Uterus (tissue), 4 donors: ENCODE results near the gene PDE6D. TPM values are rescaled to one million over a fixed set of nuclear protein-coding genes. Genes with fewer than 3 reads are reported as not detected.

Source experiments
- DNase-seq, 2 donors: peaks; one replicate each; pipeline ENCODE4 v3.0.0-alpha.2; 2019 to 2020
- H3K27ac ChIP-seq, 2 donors: fragments of 200-600 bp; sonication (generic); 1 replicate in 1 of 2; 2 replicates in 1 of 2; pipeline ENCODE4 v1.5.1; 2016 to 2018
- H3K27me3 ChIP-seq, 2 donors: fragments of 200-600 bp; sonication (generic); one replicate each; pipeline ENCODE4 v1.5.1; 2018 to 2019; ENCODE audit warnings: control low read depth in 1 of 2
- H3K36me3 ChIP-seq, 2 donors: fragments of 200-600 bp; sonication (generic); one replicate each; pipeline ENCODE4 v1.5.1; 2019; ENCODE audit warnings: control low read depth in 1 of 2
- H3K4me1 ChIP-seq, 2 donors: fragments of 200-600 bp; sonication (generic); one replicate each; pipeline ENCODE4 v1.5.1; 2018 to 2019; ENCODE audit warnings: control low read depth in 1 of 2
- H3K4me3 ChIP-seq, 2 donors: fragments of 200-600 bp; sonication (generic); 1 replicate in 1 of 2; 2 replicates in 1 of 2; pipeline ENCODE4 v1.5.1; 2018 to 2019; ENCODE audit warnings: mild to moderate bottlenecking in 1 of 2
- H3K9me3 ChIP-seq, 2 donors: fragments of 200-600 bp; sonication (generic); one replicate each; pipeline ENCODE4 v1.5.1; 2019; ENCODE audit warnings: control low read depth in 1 of 2
- POLR2A ChIP-seq, 2 donors: fragments of 450-650 bp; IDR thresholded peaks; one replicate each; pipeline ENCODE4 v1.6.1; 2016; ENCODE audit warnings: antibody characterized with exemption in 2 of 2, mild to moderate bottlenecking in 1 of 2, moderate library complexity in 1 of 2
- intact Hi-C: fragments of 100-400 bp; cut with DNase I; formaldehyde crosslinking; loops from one replicate; pipeline ENCODE4 v1.15.1; 2023; ENCODE audit warnings: low total_unique reads
- small RNA-seq: library from RNA; depleted of rRNA; stranded (forward); fragments of <200 nt; gene quantifications from one replicate; pipeline ENCODE3, GENCODE V24; 2016
- total RNA-seq, 4 donors: library from RNA; depleted of rRNA in 3 of 4; stranded (reverse); fragments of >200 nt in 3 of 4; gene quantifications; one replicate each; pipeline versions ENCODE4 v1.1.0 to v1.2.4, GENCODE V29; 2014 to 2023
- donor health status: DM: yes; HTN: yes; CAD: no.

The PDE6D gene
- total RNA-seq, 4 donors from 2014 or later = 23.5 to 140 (median 43.6) TPM

GRCh38 chr2:231682603-231683291 lies 98.3 kb downstream of the PDE6D start:
- Histone ChIP-seq H3K27me3 (no peaks in the 10 kb centered on the region), H3K9me3 (no peaks in the 10 kb centered on the region), H3K4me1 (peaks cover 0 to 1% of the 10 kb centered on the region in 2 donors), H3K27ac (no peak overlapping the region), H3K36me3 (no peaks in the 10 kb centered on the region), H3K4me3 (no peak overlapping the region)
- intact Hi-C loops = no loop called here
- DNase-seq = no peak
- TF ChIP-seq POLR2A (IDR thresholded peaks at IDR 0.05) = no peak

Small RNAs within 50 kb of the gene (small RNA-seq; reads per million reads assigned to genes)
- gene AC073476.4 (not detected), gene RF00015 (not detected)

Other genes starting within 250 kb of the PDE6D start
- not detected for gene TEX44, start 188.4 kb downstream of the PDE6D start, total RNA-seq
- 100 to 1,000 TPM; 693 to 966 (median 818) TPM for gene PTMA, start 72.8 kb downstream of the PDE6D start, total RNA-seq
- gene COPS7B, start 5.2 kb upstream of the PDE6D start, total RNA-seq = 10 to 100 TPM; 19.1 to 31.8 (median 24.4) TPM
- 1 to 10 TPM in 1 of 4 donors, not detected in 3; 4.3 TPM for gene NPPC, start 145.1 kb upstream of the PDE6D start, total RNA-seq
- 10 to 100 TPM; 10.3 to 63.9 (median 29.7) TPM for gene DIS3L2, start 180.4 kb upstream of the PDE6D start, total RNA-seq